Colonic mucosa (tissue), 4 donors: ENCODE data around the gene ALDH1L1. TPM values are rescaled to one million over a fixed set of nuclear protein-coding genes. Genes with fewer than 3 reads are reported as not detected.

Experiments used
- DNase-seq: peaks from one replicate; pipeline ENCODE4 v3.0.0-alpha.2; 2020
- H3K27ac ChIP-seq: fragments of 200-600 bp; one replicate; pipeline ENCODE4 v1.8.0; 2021
- H3K27me3 ChIP-seq: fragments of 200-600 bp; one replicate; pipeline ENCODE4 v1.8.0; 2021
- H3K36me3 ChIP-seq: fragments of 200-600 bp; one replicate; pipeline ENCODE4 v1.8.0; 2021
- H3K4me1 ChIP-seq: fragments of 200-600 bp; one replicate; pipeline ENCODE4 v1.8.0; 2021; ENCODE audit warnings: mild to moderate bottlenecking
- H3K4me3 ChIP-seq: fragments of 200-600 bp; one replicate; pipeline ENCODE4 v1.8.0; 2021
- H3K9ac ChIP-seq, 2 donors: one replicate each; pipeline ENCODE4 v1.7.0; 2013; ENCODE audit warnings: control low read depth in 2 of 2, low read depth in 2 of 2, low read length in 2 of 2
- H3K9me3 ChIP-seq: fragments of 200-600 bp; one replicate; pipeline ENCODE4 v1.8.0; 2021
- CTCF ChIP-seq: fragments of 200-600 bp; IDR thresholded peaks from one replicate; pipeline ENCODE4 v1.8.0; 2022; ENCODE audit warnings: antibody characterized with exemption, mild to moderate bottlenecking
- intact Hi-C: fragments of 100-400 bp; cut with DNase I; formaldehyde crosslinking; loops from one replicate; pipeline ENCODE4 v1.14.1; 2022
- total RNA-seq, 2 donors: library from RNA; stranded (reverse); fragmentation: NEBNext Ultra II Directional in 1 of 2; extraction: Animal tissue kit (Norgen Biotek cat#: 25700) in 1 of 2; gene quantifications; one replicate each; pipeline ENCODE4 v1.2.1, GENCODE V29; 2021
- donor health status: healthy.
- donor health status: DM: no; HTN: no; CAD: no.
- donor health status: DM: no; HTN: no; CAD: no.

ALDH1L1 gene
- total RNA-seq, 2 donors from 2014 or later = 15.3 to 25.6 TPM

- DNase-seq = peak; percentile 9
- no peak overlapping the region for H3K4me3 ChIP-seq
- H3K9me3 ChIP-seq = no peaks in the 10 kb centered on the region
- no peaks in the 10 kb centered on the region for H3K27me3 ChIP-seq
- H3K27ac ChIP-seq = no peak overlapping the region
- H3K4me1 ChIP-seq = no peaks in the 10 kb centered on the region
- intact Hi-C loops = no loop called here
- no peak for TF ChIP-seq CTCF
- no peak overlapping the region for H3K9ac ChIP-seq
- H3K36me3 ChIP-seq = no peaks in the 10 kb centered on the region
Measured at GRCh38 chr3:126109146-126109879, 71.1 kb downstream of the ALDH1L1 start.

- DNase-seq = no peak
- H3K27ac ChIP-seq = no peak overlapping the region
- intact Hi-C loops = no loop called here
Measured at GRCh38 chr3:126108676-126109050, 71.7 kb downstream of the ALDH1L1 start.

GRCh38 chr3:126107957-126108675 is 72.3 kb downstream of the ALDH1L1 start:
- peak; percentile 11 for DNase-seq
- H3K27me3 ChIP-seq = no peaks in the 10 kb centered on the region
- no peak overlapping the region for H3K9ac ChIP-seq
- no peak overlapping the region for H3K4me3 ChIP-seq
- no peaks in the 10 kb centered on the region for H3K9me3 ChIP-seq
- no peak overlapping the region for H3K27ac ChIP-seq
- intact Hi-C loops = no loop called here
- H3K4me1 ChIP-seq = no peaks in the 10 kb centered on the region
- no peaks in the 10 kb centered on the region for H3K36me3 ChIP-seq
- no peak for TF ChIP-seq CTCF

More at GRCh38 chr3:126108676-126109050, 71.7 kb downstream of the ALDH1L1 start:
- Histone ChIP-seq H3K36me3 (no peaks in the 10 kb centered on the region), H3K9me3 (no peaks in the 10 kb centered on the region), H3K4me3 (no peak overlapping the region), H3K9ac (no peak overlapping the region), H3K4me1 (no peaks in the 10 kb centered on the region), H3K27me3 (no peaks in the 10 kb centered on the region)
- no peak for TF ChIP-seq CTCF

- no peaks in the 10 kb centered on the region for H3K27me3 ChIP-seq
- TF ChIP-seq CTCF = no peak
- DNase-seq = peak; percentile 7
- H3K36me3 ChIP-seq = no peaks in the 10 kb centered on the region
- no peak overlapping the region for H3K9ac ChIP-seq
- no peaks in the 10 kb centered on the region for H3K4me1 ChIP-seq
- no peak overlapping the region for H3K4me3 ChIP-seq
- H3K27ac ChIP-seq = no peak overlapping the region
- intact Hi-C loops = no loop called here
- H3K9me3 ChIP-seq = no peaks in the 10 kb centered on the region
Measured at GRCh38 chr3:126107203-126107939, 73.0 kb downstream of the ALDH1L1 start.

GRCh38 chr3:126106336-126107202 is 73.8 kb downstream of the ALDH1L1 start:
- H3K9ac ChIP-seq = no peak overlapping the region
- intact Hi-C loops = no loop called here
- H3K27me3 ChIP-seq = no peaks in the 10 kb centered on the region
- TF ChIP-seq CTCF = no peak
- no peak overlapping the region for H3K4me3 ChIP-seq
- H3K36me3 ChIP-seq = no peaks in the 10 kb centered on the region
- H3K4me1 ChIP-seq = no peaks in the 10 kb centered on the region
- H3K27ac ChIP-seq = no peak overlapping the region
- DNase-seq = peak; percentile 11
- no peaks in the 10 kb centered on the region for H3K9me3 ChIP-seq
